ENCODE results near the gene CSNK2A3.

DNA sequence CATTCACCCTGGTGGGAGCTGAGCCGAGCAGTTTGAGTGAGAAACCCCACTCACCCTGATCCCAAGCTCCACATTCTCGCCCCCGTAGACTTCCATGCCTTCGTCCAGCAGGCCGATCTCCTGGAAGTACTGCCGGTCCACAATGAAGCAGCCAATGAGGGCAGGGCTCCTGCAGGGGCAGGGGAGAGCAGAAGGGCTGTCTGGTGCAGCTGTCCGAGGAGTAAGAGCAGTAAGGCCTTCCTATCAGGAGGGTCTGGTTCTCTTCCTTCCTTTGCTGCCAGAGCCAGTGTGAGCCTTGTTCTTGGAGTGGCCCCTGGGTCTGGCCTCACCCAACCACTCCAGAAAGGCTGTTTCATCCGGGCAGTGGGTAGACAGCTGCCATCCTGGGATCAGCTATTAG lies 19.4 kb upstream of the CSNK2A3 start:
- TF ChIP-seq, protein P1, sequence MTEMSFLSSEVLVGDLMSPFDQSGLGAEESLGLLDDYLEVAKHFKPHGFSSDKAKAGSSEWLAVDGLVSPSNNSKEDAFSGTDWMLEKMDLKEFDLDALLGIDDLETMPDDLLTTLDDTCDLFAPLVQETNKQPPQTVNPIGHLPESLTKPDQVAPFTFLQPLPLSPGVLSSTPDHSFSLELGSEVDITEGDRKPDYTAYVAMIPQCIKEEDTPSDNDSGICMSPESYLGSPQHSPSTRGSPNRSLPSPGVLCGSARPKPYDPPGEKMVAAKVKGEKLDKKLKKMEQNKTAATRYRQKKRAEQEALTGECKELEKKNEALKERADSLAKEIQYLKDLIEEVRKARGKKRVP (CRISPR knock-in tag; IDR thresholded peaks at IDR 0.05): no peak
- TF ChIP-seq, protein P2, sequence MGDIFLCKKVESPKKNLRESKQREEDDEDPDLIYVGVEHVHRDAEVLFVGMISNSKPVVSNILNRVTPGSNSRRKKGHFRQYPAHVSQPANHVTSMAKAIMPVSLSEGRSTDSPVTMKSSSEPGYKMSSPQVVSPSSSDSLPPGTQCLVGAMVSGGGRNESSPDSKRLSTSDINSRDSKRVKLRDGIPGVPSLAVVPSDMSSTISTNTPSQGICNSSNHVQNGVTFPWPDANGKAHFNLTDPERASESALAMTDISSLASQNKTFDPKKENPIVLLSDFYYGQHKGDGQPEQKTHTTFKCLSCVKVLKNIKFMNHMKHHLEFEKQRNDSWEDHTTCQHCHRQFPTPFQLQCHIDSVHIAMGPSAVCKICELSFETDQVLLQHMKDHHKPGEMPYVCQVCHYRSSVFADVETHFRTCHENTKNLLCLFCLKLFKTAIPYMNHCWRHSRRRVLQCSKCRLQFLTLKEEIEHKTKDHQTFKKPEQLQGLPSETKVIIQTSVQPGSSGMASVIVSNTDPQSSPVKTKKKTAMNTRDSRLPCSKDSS (IDR thresholded peaks at IDR 0.05; ENCODE audit: low read depth, partially characterized antibody): no peak
- TF ChIP-seq ZNF274 (IDR thresholded peaks at IDR 0.05; ENCODE audit: borderline replicate concordance, low read depth, low read length): no peak
- no peak for TF ChIP-seq MAFF (IDR thresholded peaks at IDR 0.05; ENCODE audit: low read length)
- TF ChIP-seq, protein P3, sequence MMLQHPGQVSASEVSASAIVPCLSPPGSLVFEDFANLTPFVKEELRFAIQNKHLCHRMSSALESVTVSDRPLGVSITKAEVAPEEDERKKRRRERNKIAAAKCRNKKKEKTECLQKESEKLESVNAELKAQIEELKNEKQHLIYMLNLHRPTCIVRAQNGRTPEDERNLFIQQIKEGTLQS (IDR thresholded peaks at IDR 0.05): no peak
- TF ChIP-seq, protein P3 (CRISPR knock-in tag; conservative IDR thresholded peaks at IDR 0.05): no peak
- TF ChIP-seq, protein P4, sequence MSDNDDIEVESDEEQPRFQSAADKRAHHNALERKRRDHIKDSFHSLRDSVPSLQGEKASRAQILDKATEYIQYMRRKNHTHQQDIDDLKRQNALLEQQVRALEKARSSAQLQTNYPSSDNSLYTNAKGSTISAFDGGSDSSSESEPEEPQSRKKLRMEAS (CRISPR knock-in tag; IDR thresholded peaks at IDR 0.05): no peak

Measured in K562 (cell line).